Measurements from ENCODE around the gene TIAM2.

TIAM2 gene

DNA sequence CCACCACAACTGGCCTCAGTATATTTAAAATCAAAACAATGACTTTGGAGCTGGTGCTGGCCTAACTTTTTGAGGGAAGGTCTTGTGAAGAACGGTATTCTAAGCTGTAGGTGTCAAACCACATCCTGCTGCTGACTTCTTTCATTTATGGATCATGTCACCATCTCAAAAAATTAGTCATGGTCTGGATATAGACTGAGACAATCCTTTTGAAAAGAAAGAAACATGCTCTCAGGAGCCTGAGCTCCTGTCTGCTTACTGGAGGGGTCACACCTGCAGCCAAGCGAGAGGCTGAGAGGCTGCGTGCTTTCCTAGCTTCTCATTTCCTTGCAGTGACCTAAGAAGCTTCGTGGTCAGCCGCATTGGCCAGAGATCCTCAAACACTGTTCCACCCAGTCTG is 55.2 kb downstream of the TIAM2 start:
- H2AFZ ChIP-seq (ENCODE audit: low read length): no peak overlapping the region
- no peaks in the 10 kb centered on the region for H3K9me2 ChIP-seq (ENCODE audit: low read depth, low read length)
- H3K27me3 ChIP-seq (ENCODE audit: insufficient read depth, low read length): no peaks in the 10 kb centered on the region
- no peak overlapping the region for H3K9ac ChIP-seq (ENCODE audit: low read length)
- H3K4me3 ChIP-seq (ENCODE audit: low read depth, low read length, poor library complexity, severe bottlenecking): no peak overlapping the region
- H3K79me2 ChIP-seq (ENCODE audit: insufficient read depth, low read length): no peaks in the 10 kb centered on the region
- no peaks in the 10 kb centered on the region for H3F3A ChIP-seq (ENCODE audit: insufficient read depth, low read length)
- no peak for TF ChIP-seq EZH2 (IDR thresholded peaks at IDR 0.05; ENCODE audit: borderline replicate concordance, low read length)
- TF ChIP-seq, protein P1, sequence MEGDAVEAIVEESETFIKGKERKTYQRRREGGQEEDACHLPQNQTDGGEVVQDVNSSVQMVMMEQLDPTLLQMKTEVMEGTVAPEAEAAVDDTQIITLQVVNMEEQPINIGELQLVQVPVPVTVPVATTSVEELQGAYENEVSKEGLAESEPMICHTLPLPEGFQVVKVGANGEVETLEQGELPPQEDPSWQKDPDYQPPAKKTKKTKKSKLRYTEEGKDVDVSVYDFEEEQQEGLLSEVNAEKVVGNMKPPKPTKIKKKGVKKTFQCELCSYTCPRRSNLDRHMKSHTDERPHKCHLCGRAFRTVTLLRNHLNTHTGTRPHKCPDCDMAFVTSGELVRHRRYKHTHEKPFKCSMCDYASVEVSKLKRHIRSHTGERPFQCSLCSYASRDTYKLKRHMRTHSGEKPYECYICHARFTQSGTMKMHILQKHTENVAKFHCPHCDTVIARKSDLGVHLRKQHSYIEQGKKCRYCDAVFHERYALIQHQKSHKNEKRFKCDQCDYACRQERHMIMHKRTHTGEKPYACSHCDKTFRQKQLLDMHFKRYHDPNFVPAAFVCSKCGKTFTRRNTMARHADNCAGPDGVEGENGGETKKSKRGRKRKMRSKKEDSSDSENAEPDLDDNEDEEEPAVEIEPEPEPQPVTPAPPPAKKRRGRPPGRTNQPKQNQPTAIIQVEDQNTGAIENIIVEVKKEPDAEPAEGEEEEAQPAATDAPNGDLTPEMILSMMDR (IDR thresholded peaks at IDR 0.05; ENCODE audit: low read length): no peak
- H4K20me1 ChIP-seq (ENCODE audit: insufficient read depth, low read length): no peaks in the 10 kb centered on the region
- no peaks in the 10 kb centered on the region for H3K36me3 ChIP-seq (ENCODE audit: insufficient read depth, low read length)
- H3K4me2 ChIP-seq (ENCODE audit: low read length): no peak overlapping the region
- no peaks in the 10 kb centered on the region for H3K9me3 ChIP-seq (ENCODE audit: low read length)
- H3K27ac ChIP-seq (ENCODE audit: low read depth, low read length, poor library complexity, severe bottlenecking): no peak overlapping the region
- H3K4me1 ChIP-seq (ENCODE audit: insufficient read depth, low read length, severe bottlenecking): no peaks in the 10 kb centered on the region

DNA sequence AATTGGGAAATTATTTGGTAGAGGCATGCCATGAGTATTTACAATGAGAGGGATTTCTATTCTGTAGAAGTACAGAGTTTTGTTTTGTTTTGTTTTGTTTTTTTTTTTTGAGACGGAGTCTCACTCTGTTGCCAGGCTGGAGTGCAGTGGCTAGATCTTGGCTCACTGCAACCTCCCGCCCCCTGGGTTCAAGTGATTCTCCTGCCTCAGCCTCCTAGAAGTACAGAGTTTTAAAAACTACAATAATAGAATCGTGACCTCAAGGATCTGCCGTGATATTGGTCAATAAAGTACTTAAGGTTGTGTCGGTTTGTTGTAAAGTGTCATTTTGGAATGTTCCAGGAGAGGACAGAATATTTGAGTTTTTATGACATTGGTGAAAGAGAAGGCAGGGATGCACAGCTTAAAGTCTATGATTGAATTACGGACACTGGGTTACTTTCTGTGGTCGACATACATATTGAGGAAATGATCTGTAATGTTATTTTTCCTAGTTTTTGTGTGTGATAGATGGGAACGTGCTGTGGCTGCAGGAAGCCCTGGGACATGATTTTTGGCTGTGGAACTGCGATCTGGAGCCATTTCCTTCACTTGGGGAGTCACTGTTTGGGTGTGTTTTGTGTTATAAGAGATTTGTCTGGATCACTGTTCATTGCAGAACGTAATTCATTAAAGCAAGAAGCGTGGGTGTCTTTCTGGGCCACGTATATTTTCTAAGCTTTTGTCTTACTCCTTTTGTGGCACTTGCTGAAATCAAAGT is 59.6 kb downstream of the TIAM2 start:
- Histone ChIP-seq H3K4me1 (ENCODE audit: insufficient read depth, low read length, severe bottlenecking) (no peaks in the 10 kb centered on the region), H3K4me2 (ENCODE audit: low read length) (no peak overlapping the region), H3K79me2 (ENCODE audit: insufficient read depth, low read length) (no peaks in the 10 kb centered on the region), H3K36me3 (ENCODE audit: insufficient read depth, low read length) (no peaks in the 10 kb centered on the region), H3K4me3 (ENCODE audit: low read depth, low read length, poor library complexity, severe bottlenecking) (no peak overlapping the region), H3K9me2 (ENCODE audit: low read depth, low read length) (no peaks in the 10 kb centered on the region), H3K27me3 (ENCODE audit: insufficient read depth, low read length) (no peaks in the 10 kb centered on the region), H4K20me1 (ENCODE audit: insufficient read depth, low read length) (no peaks in the 10 kb centered on the region), H3K9ac (ENCODE audit: low read length) (no peak overlapping the region), H3K27ac (ENCODE audit: low read depth, low read length, poor library complexity, severe bottlenecking) (no peak overlapping the region), H3F3A (ENCODE audit: insufficient read depth, low read length) (no peaks in the 10 kb centered on the region), H3K9me3 (ENCODE audit: low read length) (no peaks in the 10 kb centered on the region), H2AFZ (ENCODE audit: low read length) (no peak overlapping the region)
- no peak for TF ChIP-seq EZH2 (IDR thresholded peaks at IDR 0.05; ENCODE audit: borderline replicate concordance, low read length)
- TF ChIP-seq, protein P1 (IDR thresholded peaks at IDR 0.05; ENCODE audit: low read length): no peak

DNA sequence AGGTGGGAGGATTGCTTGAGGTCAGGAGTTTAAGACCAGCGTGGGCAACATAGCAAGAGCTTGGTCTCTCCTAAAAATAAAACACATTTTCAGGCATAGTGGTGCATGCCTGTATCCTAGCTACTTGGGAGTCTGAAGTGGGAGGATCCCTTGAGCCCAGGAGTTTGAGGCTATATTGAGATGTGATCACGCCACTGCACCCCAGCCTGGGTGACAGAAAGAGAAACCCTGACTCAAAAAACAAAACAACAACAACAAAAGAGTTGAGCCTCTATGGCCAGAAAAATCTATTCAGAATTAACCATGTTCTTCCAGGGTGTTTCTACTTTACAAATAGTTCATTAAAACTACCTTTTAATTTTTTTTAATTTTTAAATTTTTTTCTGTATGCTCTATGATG is 60.6 kb downstream of the TIAM2 start:
- H3K27ac ChIP-seq (ENCODE audit: low read depth, low read length, poor library complexity, severe bottlenecking): no peak overlapping the region
- H3K9ac ChIP-seq (ENCODE audit: low read length): no peak overlapping the region
- no peaks in the 10 kb centered on the region for H3K27me3 ChIP-seq (ENCODE audit: insufficient read depth, low read length)
- H4K20me1 ChIP-seq (ENCODE audit: insufficient read depth, low read length): no peaks in the 10 kb centered on the region
- no peaks in the 10 kb centered on the region for H3K36me3 ChIP-seq (ENCODE audit: insufficient read depth, low read length)
- H3K9me3 ChIP-seq (ENCODE audit: low read length): no peaks in the 10 kb centered on the region
- H3K9me2 ChIP-seq (ENCODE audit: low read depth, low read length): no peaks in the 10 kb centered on the region
- TF ChIP-seq, protein P1 (IDR thresholded peaks at IDR 0.05; ENCODE audit: low read length): no peak
- no peak for TF ChIP-seq EZH2 (IDR thresholded peaks at IDR 0.05; ENCODE audit: borderline replicate concordance, low read length)
- no peak overlapping the region for H3K4me2 ChIP-seq (ENCODE audit: low read length)
- no peaks in the 10 kb centered on the region for H3F3A ChIP-seq (ENCODE audit: insufficient read depth, low read length)
- H3K79me2 ChIP-seq (ENCODE audit: insufficient read depth, low read length): no peaks in the 10 kb centered on the region
- no peaks in the 10 kb centered on the region for H3K4me1 ChIP-seq (ENCODE audit: insufficient read depth, low read length, severe bottlenecking)
- H3K4me3 ChIP-seq (ENCODE audit: low read depth, low read length, poor library complexity, severe bottlenecking): no peak overlapping the region
- no peak overlapping the region for H2AFZ ChIP-seq (ENCODE audit: low read length)

Measured in OCI-LY1 (cell line).